NCI-H774 (cell line): Measurements from ENCODE around the gene BIRC2.

Source experiments
- DNase-seq: peaks from one replicate; lab custom pipeline; 2025; lab: John Stamatoyannopoulos, UW

BIRC2 gene

DNA sequence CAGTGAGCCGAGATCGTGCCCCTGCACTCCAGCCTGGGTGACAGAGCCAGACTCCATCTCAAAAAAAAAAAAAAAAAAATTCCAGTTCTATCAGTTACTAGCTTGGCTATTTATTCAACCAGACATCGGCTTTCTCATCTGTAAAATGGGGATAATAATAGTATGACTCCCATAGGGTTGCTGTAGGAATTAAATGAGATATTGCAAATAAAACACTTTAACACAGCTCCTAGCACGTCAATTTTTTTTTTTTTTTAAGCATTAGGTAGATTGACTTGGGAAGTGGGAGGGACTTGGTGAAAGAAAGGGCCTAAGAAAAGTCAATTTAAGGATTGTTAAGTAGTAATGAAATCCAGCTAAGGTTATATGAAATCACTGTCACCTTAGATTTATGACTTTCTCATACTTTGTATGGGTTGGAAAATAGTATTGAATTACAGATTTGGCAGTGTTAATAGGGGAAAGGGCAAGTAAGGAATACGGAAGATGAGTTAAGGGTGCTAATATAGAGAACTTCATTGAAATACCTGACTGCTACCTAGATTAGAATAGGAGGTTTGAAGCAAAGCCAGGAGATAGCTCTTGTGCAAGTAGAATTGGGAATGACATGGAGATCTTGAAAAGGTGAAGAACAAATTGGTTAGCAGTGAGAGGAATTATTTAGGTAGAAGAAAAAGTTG lies 28.8 kb downstream of the BIRC2 start:
- DNase-seq, result no peak

DNA sequence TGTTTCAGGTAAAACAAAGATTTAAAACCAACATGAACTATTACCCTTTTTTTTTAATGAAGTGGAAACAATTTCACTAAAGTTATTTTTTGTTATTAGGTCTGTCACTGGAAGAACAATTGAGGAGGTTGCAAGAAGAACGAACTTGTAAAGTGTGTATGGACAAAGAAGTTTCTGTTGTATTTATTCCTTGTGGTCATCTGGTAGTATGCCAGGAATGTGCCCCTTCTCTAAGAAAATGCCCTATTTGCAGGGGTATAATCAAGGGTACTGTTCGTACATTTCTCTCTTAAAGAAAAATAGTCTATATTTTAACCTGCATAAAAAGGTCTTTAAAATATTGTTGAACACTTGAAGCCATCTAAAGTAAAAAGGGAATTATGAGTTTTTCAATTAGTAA lies 30.9 kb downstream of the BIRC2 start:
- DNase-seq, result no peak

DNA sequence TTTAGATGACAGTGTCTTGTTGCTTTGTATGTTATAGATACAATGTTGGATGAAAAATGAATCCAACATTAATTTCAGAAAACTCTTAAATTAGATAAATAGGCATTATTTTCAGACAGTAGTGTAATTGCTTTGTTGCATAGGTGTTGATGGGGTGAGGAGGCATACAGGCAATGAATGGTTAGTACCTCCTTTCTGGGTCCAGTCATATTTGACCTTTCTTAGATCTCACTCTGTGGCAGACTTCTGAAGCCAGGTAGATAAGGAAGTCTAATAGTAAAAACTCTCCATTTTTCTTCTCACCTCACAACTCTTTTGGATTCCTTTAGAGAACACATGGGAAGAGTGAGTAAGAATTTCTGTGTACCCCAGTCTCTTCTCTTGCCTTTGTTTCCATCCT lies 31.8 kb downstream of the BIRC2 start:
- DNase-seq, result no peak

DNA sequence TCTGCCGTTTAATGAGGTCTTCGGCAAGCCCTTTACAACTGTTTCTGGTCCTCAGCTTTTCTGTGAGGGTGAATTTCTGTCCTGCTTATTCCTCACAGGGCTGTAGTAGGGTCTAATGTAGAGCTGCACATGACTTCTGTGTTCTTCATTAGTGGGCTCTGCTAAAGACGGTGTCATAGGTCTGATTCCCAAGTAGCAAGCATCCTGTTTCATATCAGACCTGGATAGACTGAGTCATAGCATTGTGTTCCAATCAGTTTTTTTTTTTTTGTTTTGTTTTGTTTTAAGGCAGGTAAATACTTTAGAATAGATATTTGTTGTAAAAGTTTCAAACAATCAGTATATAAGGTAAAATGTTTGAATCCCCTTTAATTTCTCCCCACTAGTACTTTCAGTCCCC lies 35.4 kb downstream of the BIRC2 start:
- no peak for DNase-seq

DNA sequence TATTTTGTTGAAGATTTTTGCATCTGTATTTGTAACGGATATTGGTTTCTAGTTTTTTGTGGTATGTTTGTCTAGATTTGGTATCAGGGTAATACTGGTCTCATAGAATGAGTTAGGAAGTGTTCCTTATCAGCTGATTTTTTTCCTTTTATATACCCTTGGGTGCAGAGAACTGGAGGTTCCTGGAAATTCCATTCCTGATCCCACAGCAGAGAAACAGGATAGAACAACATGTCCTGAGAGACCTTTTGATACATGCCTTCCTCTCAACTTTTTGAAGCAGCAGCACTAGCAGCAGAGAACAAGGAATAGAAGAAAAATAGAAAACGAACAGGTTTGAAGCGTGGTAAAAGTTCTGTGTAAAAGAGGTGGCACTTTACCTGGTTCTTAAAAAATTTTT lies 36.8 kb downstream of the BIRC2 start:
- no peak for DNase-seq

DNA sequence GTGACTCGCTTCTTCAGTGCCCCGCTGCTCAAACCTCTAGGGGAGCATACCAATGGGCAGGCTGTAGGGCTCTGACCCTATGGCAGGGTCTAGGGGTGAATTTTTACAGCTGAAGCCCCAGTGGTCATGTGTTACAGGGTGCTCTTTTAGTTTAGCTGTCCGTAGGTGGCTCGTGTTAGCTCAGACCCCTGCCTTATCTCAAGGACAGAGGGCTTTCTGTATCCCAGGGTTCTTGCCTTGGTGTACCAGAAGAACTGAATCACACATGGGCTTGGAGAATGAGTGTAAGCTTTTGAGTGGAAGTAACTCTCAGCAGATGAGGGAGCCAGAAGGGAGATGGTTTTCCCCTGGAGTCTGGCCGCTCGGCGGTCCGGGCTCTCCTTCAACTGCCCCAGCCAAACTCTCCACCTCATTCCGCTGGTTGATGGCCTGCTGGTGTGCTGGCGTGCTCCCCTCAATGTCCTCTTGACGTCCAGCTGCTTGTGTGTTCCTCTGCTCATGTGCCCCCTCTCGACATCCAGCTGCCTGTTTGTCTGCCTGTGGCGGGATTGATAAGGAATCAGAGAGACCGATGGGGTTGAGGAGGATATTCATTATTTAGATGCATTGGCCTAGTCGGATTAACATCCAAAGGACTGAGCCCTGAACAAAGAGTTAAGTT lies 37.5 kb downstream of the BIRC2 start:
- DNase-seq, result no peak

DNA sequence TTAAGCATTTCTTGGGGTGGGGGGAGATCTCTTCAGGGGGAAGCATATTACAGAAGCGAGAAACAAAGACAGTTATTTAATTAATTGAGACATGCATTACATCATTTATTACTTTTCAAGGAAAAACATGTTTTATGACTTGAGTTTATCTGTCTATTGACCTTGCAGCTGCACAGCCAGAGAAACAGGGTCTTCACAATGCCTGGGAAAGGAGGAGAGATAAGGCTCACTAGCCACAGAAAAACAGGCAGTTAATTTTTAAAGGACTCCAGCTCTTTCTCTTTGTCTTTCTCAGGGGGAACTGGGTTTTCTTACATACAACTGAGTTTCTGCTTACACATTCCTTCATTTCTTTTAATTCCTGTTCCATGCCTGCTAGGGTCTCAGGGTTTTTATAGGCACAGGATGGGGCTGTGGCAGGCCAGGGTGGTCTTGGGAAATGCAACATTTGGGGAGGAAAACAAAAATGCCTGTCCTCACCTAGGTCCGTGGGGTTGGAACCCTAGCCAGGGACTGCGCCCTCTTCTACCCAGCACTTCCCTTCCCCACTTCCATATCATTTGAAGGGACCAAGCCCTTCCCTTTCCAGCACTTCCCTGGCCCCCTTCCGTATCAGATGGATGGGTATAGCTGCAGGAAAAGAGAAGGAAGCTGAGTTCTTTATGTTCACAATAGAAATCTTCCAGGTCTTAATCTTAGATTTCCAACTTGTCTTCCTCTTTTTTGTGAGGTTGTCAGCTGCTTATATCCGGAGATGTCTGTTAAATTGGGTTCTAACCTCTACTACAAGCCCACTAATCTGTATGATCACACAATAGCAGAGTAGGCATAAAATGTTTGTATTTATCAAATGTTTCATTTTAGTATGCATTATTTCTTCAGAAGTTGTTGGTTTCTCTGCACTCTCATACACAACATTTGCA lies 38.3 kb downstream of the BIRC2 start:
- DNase-seq, result no peak

DNA sequence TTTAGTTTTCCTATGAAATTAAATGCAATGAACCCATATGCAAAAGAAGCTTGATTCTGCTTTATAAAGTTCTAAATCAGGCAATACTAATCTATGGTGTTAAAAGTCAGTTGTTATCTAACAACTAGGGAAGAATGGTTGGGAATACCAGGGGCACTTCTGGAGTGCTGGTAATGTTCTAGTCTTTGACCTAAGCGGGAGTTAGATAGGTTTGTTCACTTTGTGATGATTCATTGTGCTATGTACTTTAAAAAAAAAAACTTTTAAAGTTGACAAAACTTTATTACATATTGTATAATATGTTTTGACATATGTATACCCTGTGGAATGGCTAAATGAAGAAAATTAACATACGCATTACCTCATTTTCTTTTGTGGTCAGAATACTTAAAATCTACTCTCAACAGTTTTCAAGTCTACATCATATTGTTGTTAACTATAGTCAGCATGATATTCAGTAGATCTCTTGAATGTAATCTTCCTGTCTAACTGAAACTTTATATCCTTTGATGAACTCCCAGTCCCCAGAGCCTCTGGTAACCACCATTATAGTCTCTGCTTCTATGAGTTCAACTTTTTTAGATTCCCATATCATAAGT lies 39.2 kb downstream of the BIRC2 start:
- DNase-seq, result no peak

DNA sequence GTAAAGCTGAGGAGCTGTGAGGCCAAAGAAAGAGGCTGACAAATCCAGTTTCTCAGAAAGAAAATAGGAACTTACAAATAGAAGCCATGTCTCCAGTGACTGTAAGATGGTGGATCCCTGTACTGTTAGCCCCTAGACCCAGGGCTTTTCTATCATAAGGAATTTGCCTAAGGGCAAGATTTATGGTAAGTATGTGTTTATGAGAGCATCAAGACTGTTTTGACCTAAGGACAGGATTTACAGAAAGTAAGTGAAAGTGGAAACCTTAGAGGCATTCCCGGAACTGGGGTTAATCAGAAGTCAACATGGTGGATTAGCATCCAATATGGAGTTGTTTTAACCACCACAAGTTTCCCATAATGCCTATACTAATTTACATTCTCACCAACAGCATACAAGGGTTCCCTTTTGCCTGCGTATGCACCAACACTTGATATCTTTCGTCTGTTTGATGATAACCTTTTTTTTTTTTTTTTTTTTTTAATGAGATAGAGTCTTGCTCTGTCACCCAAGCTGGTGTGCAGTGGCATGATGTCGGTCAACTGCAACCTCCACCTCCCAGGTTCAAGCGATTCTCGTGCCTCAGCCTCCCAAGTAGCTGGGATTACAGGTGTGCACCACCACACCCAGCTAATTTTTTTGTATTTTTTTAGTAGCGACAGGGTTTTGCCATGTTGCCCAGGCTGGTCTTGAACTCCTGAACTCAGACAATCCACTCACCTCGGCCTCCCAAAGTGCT lies 40.2 kb downstream of the BIRC2 start:
- no peak for DNase-seq

DNA sequence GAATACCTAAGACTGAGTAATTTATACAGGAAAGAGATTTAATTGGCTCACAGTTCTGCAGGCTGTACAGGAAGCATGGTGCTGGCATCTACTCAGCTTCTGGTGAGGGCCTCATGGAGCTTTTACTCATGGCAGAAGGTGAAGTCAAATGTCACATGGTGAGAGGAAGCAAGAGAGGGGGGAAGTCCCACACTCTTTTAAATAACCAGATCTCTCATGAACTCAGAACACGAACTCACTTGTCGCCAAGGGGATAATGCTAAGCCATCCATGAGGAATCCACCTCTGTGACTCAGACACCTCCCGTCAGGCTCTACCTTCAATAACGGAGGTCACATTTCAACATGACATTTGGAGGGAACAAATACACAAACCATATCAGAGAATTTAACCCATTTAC lies 42.2 kb downstream of the BIRC2 start:
- no peak for DNase-seq

DNA sequence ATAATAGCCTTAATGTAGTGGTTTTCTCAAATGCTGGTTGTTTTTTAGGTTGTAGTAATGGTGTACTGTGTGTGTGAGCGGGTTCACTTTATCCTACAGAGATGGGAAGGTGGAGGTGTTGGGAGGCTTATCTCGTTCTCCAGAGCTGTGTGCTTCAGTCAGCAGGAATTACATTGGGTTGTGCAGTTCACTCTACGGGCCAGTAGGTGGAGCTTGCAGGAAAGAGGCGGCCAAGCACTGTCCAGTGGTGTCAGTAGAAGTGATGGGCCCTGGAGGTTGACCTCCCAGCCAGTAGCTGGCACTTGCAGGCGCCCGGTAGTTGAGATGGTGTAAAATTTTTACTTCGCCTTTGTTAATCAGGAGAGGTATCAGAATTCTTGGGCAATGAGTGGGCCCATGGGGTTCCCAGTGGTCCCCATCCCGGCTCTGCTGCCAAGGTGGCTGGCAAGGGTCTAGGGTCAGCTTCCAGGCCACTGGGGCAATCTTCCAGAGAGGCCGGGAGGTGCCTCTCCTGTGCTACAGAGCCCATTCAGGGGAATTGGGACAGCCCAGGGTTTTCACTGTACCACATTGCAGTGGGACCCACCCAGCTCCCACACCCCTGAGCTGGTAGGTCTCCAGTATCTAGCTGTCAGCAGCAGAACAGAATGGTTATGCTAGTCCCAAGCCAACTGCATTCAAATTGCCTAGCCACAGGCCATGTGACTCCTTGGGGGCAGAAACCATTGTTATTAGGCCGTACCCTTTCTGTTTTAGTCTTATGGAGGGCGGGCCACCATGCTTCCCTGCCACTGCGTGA lies 43.9 kb downstream of the BIRC2 start:
- peak; percentile 56 for DNase-seq

DNA sequence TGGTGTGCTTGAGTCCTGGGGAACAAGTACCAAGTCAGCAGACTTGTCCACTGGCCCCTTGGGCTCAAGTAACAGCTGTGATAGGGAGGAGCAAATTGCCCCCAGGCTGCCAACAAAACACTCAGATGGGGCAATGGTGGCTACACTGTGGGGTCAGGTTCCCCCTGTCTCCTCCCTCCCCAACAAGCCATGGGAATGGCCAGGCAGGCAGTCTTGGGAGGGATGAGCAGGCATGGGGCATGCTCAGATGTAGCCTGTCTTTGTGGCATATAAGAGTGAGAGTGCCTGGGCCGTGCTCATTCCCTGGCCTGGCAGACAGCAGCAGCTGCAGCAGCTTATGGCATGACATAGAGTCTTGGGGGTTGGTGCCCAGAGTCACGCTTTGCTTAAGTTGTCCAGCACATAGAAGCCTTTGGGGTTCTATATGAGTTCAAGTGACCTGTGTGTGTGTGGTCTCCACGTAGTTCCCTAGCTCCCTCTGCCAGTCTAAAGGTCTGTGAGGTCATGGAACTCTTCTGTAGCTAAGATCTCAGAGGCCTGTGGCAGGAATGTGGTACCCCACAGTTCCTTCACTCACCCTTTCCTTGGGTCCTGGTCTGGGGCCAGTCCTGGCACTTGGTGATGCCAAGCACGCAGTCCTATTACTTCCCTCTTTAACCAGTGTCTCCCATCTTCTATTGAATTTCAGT lies 44.7 kb downstream of the BIRC2 start:
- no peak for DNase-seq

DNA sequence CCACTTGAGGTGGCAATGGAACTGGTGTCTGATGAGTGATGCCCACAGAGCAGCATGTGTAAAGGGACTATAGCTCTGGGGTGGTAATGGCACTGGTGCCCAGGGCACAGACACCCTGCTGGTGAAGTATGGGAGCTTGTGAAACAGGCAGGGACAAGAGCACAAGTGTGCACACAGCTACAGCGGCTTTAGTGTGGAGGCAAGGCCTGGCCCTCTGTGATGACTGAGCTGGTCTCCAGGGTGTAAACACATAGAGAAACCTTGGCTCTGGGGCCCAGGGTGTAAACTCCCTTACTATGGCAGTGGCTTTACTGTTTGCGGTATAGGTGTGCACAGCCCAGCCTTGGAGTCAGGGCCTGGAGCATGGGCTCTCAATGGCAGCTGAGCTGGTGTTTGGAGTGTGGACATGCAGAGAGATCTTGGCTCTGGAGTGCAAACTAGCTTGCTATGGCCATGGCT lies 46.3 kb downstream of the BIRC2 start:
- DNase-seq, result no peak

DNA sequence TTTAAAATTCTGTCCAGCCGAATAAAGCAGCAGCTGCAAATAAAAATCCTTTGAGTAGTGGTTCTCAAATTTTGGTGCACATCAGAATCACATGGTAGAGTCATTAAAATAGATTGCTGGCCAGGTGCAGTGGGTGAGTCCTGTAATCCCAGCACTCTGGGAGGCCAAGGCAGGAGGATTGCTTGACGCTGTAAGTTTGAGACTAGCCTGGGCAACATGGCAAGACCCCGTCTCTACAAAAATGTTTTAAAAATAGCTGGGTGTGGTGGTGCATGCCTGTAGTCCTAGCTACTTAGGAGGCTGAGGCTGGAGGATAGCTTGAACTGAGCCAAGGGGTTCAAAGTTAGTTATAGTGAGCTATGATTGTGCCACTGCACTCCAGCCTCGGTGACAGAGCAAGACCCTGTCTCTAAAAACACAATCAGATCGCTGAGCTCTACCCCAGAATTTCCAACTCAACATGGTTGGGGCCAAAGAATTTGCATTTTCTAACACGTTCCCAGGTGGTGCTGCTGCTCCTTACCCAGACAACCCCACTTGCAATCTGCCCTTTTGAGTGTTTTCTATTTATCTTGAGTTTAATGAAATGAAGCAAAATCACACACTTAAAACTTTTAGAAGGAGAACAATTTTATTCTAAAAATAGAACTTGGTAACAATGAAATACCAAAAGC lies 48.8 kb downstream of the BIRC2 start:
- no peak for DNase-seq

DNA sequence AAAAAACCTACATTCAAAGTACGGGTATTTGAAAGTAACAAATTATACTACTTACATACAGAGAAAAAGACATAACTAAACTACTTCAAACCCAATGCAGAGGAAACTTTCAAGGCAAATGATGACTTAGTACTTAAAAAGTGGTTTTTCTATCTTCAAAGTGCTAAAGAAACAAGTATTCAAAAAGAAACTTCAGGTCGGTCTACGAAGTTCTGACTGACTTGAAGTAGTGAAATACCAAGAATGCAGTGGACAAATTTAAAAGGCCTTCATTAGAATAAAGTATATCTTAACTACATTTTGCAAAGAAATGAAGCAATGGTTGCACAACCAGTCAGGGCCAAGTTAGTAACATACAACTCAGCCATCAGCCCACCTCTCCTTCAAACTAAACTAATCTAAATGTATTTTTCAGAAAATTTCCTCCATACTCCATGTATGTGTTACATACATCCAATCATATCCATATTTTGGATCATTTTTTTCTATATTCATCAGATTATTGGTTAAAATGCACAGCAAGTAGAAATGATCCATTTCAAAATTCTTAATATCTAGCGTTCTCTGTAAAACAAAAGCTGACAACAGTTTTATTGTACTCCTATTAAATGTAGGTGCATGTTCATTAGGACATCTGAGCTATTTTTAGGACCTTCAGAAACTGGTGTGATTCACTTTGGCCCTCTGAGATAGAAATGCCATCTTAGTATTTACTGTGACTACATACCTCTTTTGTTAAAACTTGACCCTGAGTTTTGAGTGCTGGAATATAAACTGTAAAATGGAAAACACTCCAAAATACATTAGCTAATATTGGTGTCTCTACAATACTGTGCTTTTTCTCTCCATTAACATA lies 49.9 kb downstream of the BIRC2 start:
- no peak for DNase-seq

DNA sequence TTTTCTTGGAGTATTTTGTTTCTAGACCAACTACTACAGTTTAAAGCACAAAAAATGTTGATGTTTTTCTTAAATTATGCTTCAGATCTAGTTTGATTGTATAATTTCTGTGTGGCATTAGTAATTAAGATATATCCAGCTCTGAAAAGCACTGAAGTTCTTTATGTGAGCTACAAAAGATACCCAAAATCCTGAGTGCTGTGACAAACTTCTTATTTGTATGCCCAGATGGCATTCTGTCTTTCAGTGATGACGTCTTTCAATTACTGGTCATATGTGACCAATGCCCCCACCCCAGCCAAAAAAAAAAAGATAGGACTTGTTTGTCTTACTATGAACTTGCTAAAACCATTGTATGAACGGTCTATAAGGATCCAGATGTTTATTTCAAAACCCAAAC lies 51.3 kb downstream of the BIRC2 start:
- DNase-seq, result no peak

DNA sequence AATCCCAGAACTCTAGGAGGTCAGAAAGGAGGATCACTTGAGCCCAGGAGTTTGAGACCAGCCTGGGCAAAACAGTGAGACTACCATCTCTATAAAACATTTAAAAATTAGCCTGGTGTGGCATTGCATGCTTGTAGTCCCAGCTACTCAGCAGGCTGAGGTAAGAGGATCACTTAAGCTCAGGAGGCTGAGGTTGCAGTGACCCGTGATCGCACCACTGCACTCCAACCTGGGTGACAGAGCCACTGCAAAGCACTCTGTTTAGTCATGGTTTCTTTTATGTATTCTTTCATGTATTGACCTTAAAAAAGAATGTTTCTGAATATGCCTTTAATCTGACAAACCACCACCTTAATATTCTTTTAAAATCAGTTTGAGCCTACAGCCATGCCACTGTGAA lies 52.2 kb downstream of the BIRC2 start:
- no peak for DNase-seq

DNA sequence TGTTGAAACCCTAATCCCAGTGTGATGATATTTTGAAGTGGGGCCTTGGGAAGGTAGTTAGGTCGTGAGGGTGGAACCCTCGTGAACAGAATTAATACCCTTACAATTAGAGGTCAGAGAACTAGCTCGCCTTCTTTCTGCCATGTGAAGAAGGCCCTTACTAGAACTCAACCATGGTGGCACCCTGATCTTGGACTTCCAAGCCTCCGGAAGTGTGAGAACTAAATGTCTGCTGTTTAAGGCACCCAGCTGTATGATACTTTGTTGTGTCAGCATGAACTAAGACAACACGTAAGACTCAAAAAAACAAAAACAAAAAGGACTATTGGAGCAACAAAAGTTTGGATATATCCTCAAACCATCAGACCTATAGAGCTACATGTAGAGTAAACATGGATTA lies 53.6 kb downstream of the BIRC2 start:
- no peak for DNase-seq

DNA sequence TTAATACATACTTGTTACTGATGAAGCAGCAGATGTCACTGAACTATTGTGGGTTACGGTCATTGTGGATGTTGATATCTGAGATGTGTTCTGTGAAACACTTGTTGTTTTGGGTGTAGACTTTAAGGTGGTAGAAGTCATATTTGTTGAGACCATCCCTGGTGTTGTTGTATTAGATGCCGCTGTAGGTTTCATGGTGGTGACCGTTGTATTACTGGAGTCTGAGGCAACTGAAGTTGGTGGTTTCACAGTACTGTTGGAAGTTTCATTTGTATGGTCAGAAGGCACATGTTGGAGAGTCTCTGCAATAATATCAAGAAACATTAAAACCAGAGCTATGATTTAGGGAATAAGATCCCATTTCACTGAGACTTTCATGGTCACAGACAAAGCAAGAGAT lies 54.9 kb downstream of the BIRC2 start:
- DNase-seq, result no peak
